T-helper 2 cell treated with Interferon-gamma antibody and Interleukin-4, amounts not matched to agents 100 ng/mL and 5 ng/mL, for 36 hours (primary cell): ENCODE measurements around the gene TMEM212. TPM values are rescaled to one million over a fixed set of nuclear protein-coding genes. Genes with fewer than 3 reads are reported as not detected.

ENCODE experiments used
- total RNA-seq: library from RNA; stranded (reverse); gene quantifications from 2 replicates; pipeline ENCODE4 v1.2.3, GENCODE V29; 2022

The TMEM212 gene
- total RNA-seq, 1 donor from 2014 or later = not detected

Other genes starting within 250 kb of the TMEM212 start
- gene PLD1, start 32.9 kb upstream of the TMEM212 start, total RNA-seq = 0.55 and 1.2 TPM in 2 replicates
- 16.6 and 18.4 TPM in 2 replicates for gene FNDC3B, start 196.2 kb downstream of the TMEM212 start, total RNA-seq